SW480 (cell line): ENCODE results near the gene TRIM73.
"Not testable (repeated sequence)": the region's sequence is repeated elsewhere in the genome, so short reads cannot be mapped to it uniquely, and the experiment has no call there.

Source experiments
- DNase-seq: peaks from one replicate; pipeline ENCODE4 v3.0.0-alpha.2; 2016; ENCODE audit warnings: low spot score

TRIM73 gene

GRCh38 chr7:75395329-75395728 is at the start of gene TRIM73:
Gene TRIM73 (plus strand): TSS chr7:75395629. CDS start chr7:75398934, 3,305 bp downstream.
- DNase-seq: not testable (repeated sequence)

- not testable (repeated sequence) for DNase-seq
Observed at GRCh38 chr7:75358671-75359541, 36.5 kb upstream of the TRIM73 start.

- DNase-seq: not testable (repeated sequence)
Observed at GRCh38 chr7:75359542-75359848, 35.9 kb upstream of the TRIM73 start.

- DNase-seq: not testable (repeated sequence)
Observed at GRCh38 chr7:75364079-75364478, 31.4 kb upstream of the TRIM73 start.

- DNase-seq: not testable (repeated sequence)
Observed at GRCh38 chr7:75366643-75367042, 28.8 kb upstream of the TRIM73 start.

- not testable (repeated sequence) for DNase-seq
Observed at GRCh38 chr7:75367313-75367712, 28.1 kb upstream of the TRIM73 start.

GRCh38 chr7:75374144-75374518 is 21.3 kb upstream of the TRIM73 start:
- not testable (repeated sequence) for DNase-seq

- DNase-seq: not testable (repeated sequence)
Observed at GRCh38 chr7:75374519-75375317, 20.7 kb upstream of the TRIM73 start.

GRCh38 chr7:75393194-75393593 is 2.2 kb upstream of the TRIM73 start:
- DNase-seq: not testable (repeated sequence)

GRCh38 chr7:75397865-75398264 is 2.4 kb downstream of the TRIM73 start:
- not testable (repeated sequence) for DNase-seq

- not testable (repeated sequence) for DNase-seq
Observed at GRCh38 chr7:75398771-75399700, 3.6 kb downstream of the TRIM73 start.

- DNase-seq: not testable (repeated sequence)
Observed at GRCh38 chr7:75400575-75400974, 5.1 kb downstream of the TRIM73 start.

- DNase-seq: not testable (repeated sequence)
Observed at GRCh38 chr7:75403455-75404443, 8.3 kb downstream of the TRIM73 start.

GRCh38 chr7:75404663-75405062 is 9.2 kb downstream of the TRIM73 start:
- DNase-seq: not testable (repeated sequence)

GRCh38 chr7:75409880-75410822 is 14.7 kb downstream of the TRIM73 start:
- DNase-seq: not testable (repeated sequence)

- not testable (repeated sequence) for DNase-seq
Observed at GRCh38 chr7:75410823-75411173, 15.4 kb downstream of the TRIM73 start.

- DNase-seq: not testable (repeated sequence)
Observed at GRCh38 chr7:75414204-75414603, 18.8 kb downstream of the TRIM73 start.

- not testable (repeated sequence) for DNase-seq
Observed at GRCh38 chr7:75414708-75415427, 19.4 kb downstream of the TRIM73 start.

- not testable (repeated sequence) for DNase-seq
Observed at GRCh38 chr7:75415428-75415817, 20.0 kb downstream of the TRIM73 start.
